ENCODE results near the gene DIPK1B.

The DIPK1B gene

DNA sequence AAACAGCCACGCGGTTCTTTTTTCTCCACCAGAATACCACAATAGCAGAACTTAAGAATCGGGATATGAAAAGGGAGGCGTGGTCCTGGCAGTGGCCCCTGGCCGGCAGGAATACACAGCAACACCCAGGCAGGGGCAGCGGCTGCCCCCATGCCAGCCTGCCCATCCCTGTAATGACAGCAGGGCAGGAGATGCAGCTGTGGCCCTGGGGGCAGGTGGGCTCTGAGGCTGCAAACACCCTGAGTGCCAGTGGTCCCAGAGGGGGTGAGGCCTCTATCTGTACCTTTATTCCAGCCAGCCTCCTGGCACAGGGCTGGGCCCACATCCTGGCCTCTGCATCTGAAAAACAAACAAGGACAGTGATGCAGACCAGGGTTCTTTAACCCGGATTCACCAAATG lies 12.4 kb downstream of the DIPK1B start:
- TF ChIP-seq KLF8 (tag by site-specific recombination; IDR thresholded peaks at IDR 0.05) (no peak), ZNF514 (tag by site-specific recombination; IDR thresholded peaks at IDR 0.05) (no peak), ZNF510 (tag by site-specific recombination; IDR thresholded peaks at IDR 0.05; ENCODE audit: insufficient replicate concordance) (no peak), ZNF785 (tag by site-specific recombination; IDR thresholded peaks at IDR 0.05) (no peak), ZSCAN30 (tag by site-specific recombination; IDR thresholded peaks at IDR 0.05) (no peak), ZFP69B (tag by site-specific recombination; IDR thresholded peaks at IDR 0.05) (peak; percentile 42; the same call in 1 of the 2 replicates)
- TF ChIP-seq, protein P1, sequence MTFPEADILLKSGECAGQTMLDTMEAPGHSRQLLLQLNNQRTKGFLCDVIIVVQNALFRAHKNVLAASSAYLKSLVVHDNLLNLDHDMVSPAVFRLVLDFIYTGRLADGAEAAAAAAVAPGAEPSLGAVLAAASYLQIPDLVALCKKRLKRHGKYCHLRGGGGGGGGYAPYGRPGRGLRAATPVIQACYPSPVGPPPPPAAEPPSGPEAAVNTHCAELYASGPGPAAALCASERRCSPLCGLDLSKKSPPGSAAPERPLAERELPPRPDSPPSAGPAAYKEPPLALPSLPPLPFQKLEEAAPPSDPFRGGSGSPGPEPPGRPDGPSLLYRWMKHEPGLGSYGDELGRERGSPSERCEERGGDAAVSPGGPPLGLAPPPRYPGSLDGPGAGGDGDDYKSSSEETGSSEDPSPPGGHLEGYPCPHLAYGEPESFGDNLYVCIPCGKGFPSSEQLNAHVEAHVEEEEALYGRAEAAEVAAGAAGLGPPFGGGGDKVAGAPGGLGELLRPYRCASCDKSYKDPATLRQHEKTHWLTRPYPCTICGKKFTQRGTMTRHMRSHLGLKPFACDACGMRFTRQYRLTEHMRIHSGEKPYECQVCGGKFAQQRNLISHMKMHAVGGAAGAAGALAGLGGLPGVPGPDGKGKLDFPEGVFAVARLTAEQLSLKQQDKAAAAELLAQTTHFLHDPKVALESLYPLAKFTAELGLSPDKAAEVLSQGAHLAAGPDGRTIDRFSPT (tag by site-specific recombination; IDR thresholded peaks at IDR 0.05): peak; percentile 65
- peaks cover 0 to 64% of the 10 kb centered on the region in 2 experiments; a peak in 2 of 3 replicates for H3K36me3 ChIP-seq (ENCODE audit: control insufficient read depth in 2 of 2, insufficient read depth in 1 of 2, low read length in 2 of 2)
- H3K9me3 ChIP-seq (ENCODE audit: control insufficient read depth, insufficient read depth, low read depth, low read length): no peaks in the 10 kb centered on the region
- ChIA-PET POLR2A (interaction anchor here (0.8 to 3.8 kb wide), 4 partner anchors 11 to 346 kb away, joined by 3 to 25 read pairs (median 8); partner anchors contain the start of genes DIPK1B and SAPCD2), CTCF (no interaction called here)
- no peak overlapping the region for H3K4me3 ChIP-seq (ENCODE audit: low read depth, low read length)
- H3K4me1 ChIP-seq (ENCODE audit: control insufficient read depth, insufficient read depth, low read length): no peaks in the 10 kb centered on the region; the same call in 1 of the 2 replicates
- H3K27ac ChIP-seq (ENCODE audit: extremely low read depth, low read depth, low read length): no peak overlapping the region

DNA sequence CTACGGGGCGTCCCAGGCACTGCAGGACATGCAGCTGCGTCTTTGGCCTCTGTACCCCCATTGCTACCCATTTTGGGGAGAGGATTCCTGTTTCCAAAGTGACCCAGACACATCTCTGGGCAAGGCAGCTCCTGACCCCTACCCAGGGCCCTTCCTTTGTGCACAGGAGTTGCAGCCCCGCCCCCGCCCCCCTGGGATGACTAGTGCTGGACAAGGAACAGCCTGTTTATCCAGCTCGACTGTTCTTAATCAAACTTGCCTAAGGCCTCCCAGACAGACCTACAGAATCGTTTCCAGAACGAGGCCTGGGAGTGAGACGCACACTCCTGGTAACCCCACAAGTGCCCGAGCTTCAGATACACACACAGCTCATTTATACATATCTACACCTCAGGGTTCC lies 13.2 kb downstream of the DIPK1B start:
- POLR2A ChIA-PET: interaction anchor here (0.8 to 1.5 kb wide), 4 partner anchors 9 to 345 kb away, joined by 3 to 11 read pairs (median 8); partner anchors contain the start of gene SAPCD2
- Histone ChIP-seq H3K9me3 (ENCODE audit: control insufficient read depth, insufficient read depth, low read depth, low read length) (no peaks in the 10 kb centered on the region), H3K27ac (ENCODE audit: extremely low read depth, low read depth, low read length) (peak overlapping the region; percentile 71), H3K4me1 (ENCODE audit: control insufficient read depth, insufficient read depth, low read length) (no peaks in the 10 kb centered on the region; the same call in 1 of the 2 replicates), H3K36me3 (ENCODE audit: control insufficient read depth in 2 of 2, insufficient read depth in 1 of 2, low read length in 2 of 2) (peaks cover 0 to 64% of the 10 kb centered on the region in 2 experiments; a peak in 2 of 3 replicates), H3K4me3 (ENCODE audit: low read depth, low read length) (no peak overlapping the region)
- peak; percentile 45 for TF ChIP-seq GLIS2 (tag by site-specific recombination; IDR thresholded peaks at IDR 0.05)
- no peak for TF ChIP-seq ZSCAN30 (tag by site-specific recombination; IDR thresholded peaks at IDR 0.05)
- TF ChIP-seq, protein P2, sequence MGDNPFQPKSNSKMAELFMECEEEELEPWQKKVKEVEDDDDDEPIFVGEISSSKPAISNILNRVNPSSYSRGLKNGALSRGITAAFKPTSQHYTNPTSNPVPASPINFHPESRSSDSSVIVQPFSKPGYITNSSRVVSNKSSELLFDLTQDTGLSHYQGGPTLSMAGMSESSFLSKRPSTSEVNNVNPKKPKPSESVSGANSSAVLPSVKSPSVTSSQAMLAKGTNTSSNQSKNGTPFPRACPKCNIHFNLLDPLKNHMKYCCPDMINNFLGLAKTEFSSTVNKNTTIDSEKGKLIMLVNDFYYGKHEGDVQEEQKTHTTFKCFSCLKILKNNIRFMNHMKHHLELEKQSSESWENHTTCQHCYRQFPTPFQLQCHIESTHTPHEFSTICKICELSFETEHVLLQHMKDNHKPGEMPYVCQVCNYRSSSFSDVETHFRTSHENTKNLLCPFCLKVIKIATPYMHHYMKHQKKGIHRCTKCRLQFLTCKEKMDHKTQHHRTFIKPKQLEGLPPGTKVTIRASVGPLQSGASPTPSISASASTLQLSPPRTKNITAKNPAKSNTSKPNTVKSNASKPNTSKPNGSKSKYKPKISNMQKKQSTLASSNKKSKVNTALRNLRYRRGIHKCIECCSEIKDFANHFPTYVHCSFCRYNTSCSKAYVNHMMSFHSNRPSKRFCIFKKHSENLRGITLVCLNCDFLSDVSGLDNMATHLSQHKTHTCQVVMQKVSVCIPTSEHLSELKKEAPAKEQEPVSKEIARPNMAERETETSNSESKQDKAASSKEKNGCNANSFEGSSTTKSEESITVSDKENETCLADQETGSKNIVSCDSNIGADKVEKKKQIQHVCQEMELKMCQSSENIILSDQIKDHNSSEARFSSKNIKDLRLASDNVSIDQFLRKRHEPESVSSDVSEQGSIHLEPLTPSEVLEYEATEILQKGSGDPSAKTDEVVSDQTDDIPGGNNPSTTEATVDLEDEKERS (tag by site-specific recombination; IDR thresholded peaks at IDR 0.05): no peak
- TF ChIP-seq YY2 (tag by site-specific recombination; IDR thresholded peaks at IDR 0.05): no peak
- TF ChIP-seq ZNF341 (tag by site-specific recombination; IDR thresholded peaks at IDR 0.05; ENCODE audit: low read depth): peak; percentile 58
- no peak for TF ChIP-seq KLF9 (tag by site-specific recombination; IDR thresholded peaks at IDR 0.05; ENCODE audit: low read depth)
- TF ChIP-seq, protein P3, sequence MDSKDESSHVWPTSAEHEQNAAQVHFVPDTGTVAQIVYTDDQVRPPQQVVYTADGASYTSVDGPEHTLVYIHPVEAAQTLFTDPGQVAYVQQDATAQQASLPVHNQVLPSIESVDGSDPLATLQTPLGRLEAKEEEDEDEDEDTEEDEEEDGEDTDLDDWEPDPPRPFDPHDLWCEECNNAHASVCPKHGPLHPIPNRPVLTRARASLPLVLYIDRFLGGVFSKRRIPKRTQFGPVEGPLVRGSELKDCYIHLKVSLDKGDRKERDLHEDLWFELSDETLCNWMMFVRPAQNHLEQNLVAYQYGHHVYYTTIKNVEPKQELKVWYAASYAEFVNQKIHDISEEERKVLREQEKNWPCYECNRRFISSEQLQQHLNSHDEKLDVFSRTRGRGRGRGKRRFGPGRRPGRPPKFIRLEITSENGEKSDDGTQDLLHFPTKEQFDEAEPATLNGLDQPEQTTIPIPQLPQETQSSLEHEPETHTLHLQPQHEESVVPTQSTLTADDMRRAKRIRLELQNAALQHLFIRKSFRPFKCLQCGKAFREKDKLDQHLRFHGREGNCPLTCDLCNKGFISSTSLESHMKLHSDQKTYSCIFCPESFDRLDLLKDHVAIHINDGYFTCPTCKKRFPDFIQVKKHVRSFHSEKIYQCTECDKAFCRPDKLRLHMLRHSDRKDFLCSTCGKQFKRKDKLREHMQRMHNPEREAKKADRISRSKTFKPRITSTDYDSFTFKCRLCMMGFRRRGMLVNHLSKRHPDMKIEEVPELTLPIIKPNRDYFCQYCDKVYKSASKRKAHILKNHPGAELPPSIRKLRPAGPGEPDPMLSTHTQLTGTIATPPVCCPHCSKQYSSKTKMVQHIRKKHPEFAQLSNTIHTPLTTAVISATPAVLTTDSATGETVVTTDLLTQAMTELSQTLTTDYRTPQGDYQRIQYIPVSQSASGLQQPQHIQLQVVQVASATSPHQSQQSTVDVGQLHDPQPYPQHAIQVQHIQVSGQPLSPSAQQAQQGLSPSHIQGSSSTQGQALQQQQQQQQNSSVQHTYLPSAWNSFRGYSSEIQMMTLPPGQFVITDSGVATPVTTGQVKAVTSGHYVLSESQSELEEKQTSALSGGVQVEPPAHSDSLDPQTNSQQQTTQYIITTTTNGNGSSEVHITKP (tag by site-specific recombination; IDR thresholded peaks at IDR 0.05): peak; percentile 54; the same call in 1 of the 2 replicates
- 0 out of 2 replicates have a peak, but pooled peaks have one; percentile 43 for TF ChIP-seq ZBTB20 (tag by site-specific recombination; IDR thresholded peaks at IDR 0.05)
- TF ChIP-seq ZNF585B (tag by site-specific recombination; IDR thresholded peaks at IDR 0.05): no peak
- peak; percentile 76 for TF ChIP-seq ZBTB17 (tag by site-specific recombination; IDR thresholded peaks at IDR 0.05)
- TF ChIP-seq GLIS1 (tag by site-specific recombination; IDR thresholded peaks at IDR 0.05): peak; percentile 49; the same call in 1 of the 2 replicates
- 0 out of 2 replicates have a peak, but pooled peaks have one; percentile 15 for TF ChIP-seq KLF1 (tag by site-specific recombination; IDR thresholded peaks at IDR 0.05)
- CTCF ChIA-PET: interaction anchor here (0.6 to 0.9 kb wide), 5 partner anchors 10 to 338 kb away, joined by 3 to 5 read pairs (median 3); no protein-coding TSS in a partner anchor

Measured in HEK293 (cell line).